Sigmoid colon (tissue), 3 donors: ENCODE data around the gene GLYR1.

Experiments
- CTCF ChIP-seq, 4 experiments: fragments of 450-650 bp in 3 of 4; fragments of 200-600 bp in 1 of 4; IDR thresholded peaks; one replicate each; pipeline ENCODE4 v1.5.1; 2016 to 2019; ENCODE audit warnings: antibody characterized with exemption in 4 of 4, mild to moderate bottlenecking in 3 of 4, moderate library complexity in 2 of 4
- POLR2A ChIP-seq, 2 donors: fragments of 450-650 bp; IDR thresholded peaks; one replicate each; pipeline ENCODE4 v1.6.1; 2016; ENCODE audit warnings: antibody characterized with exemption in 2 of 2, mild to moderate bottlenecking in 2 of 2, moderate library complexity in 2 of 2

GRCh38 chr16:4836727-4837126, 10.4 kb downstream of the GLYR1 start:
- TF ChIP-seq CTCF (IDR thresholded peaks at IDR 0.05) (no peak), POLR2A (IDR thresholded peaks at IDR 0.05) (no peak)
